ENCODE measurements around the gene SETSIP. TPM values are rescaled to one million over a fixed set of nuclear protein-coding genes. Genes with fewer than 3 reads are reported as not detected.

Gene SETSIP
- total RNA-seq, 1 donor from 2014 or later: not detected

GRCh38 chr1:92094090-92094489, 18.9 kb upstream of the SETSIP start:
- TF ChIP-seq EZH2phosphoT487 (IDR thresholded peaks at IDR 0.05) (no peak), EZH2 (IDR thresholded peaks at IDR 0.05) (no peak)
- TF ChIP-seq, protein P1, sequence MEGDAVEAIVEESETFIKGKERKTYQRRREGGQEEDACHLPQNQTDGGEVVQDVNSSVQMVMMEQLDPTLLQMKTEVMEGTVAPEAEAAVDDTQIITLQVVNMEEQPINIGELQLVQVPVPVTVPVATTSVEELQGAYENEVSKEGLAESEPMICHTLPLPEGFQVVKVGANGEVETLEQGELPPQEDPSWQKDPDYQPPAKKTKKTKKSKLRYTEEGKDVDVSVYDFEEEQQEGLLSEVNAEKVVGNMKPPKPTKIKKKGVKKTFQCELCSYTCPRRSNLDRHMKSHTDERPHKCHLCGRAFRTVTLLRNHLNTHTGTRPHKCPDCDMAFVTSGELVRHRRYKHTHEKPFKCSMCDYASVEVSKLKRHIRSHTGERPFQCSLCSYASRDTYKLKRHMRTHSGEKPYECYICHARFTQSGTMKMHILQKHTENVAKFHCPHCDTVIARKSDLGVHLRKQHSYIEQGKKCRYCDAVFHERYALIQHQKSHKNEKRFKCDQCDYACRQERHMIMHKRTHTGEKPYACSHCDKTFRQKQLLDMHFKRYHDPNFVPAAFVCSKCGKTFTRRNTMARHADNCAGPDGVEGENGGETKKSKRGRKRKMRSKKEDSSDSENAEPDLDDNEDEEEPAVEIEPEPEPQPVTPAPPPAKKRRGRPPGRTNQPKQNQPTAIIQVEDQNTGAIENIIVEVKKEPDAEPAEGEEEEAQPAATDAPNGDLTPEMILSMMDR (IDR thresholded peaks at IDR 0.05): no peak
- Histone ChIP-seq H3K27me3 (no peaks in the 10 kb centered on the region), H3K9ac (no peak overlapping the region), H3K4me2 (no peak overlapping the region), H3K36me3 (no peaks in the 10 kb centered on the region), H3K9me3 (ENCODE audit: low read depth) (no peaks in the 10 kb centered on the region), H3K4me3 (no peak overlapping the region), H2AFZ (replicated peaks) (no peak overlapping the region), H3K4me1 (no peaks in the 10 kb centered on the region), H4K20me1 (ENCODE audit: low read depth) (no peaks in the 10 kb centered on the region), H3F3A (ENCODE audit: low read depth) (no peaks in the 10 kb centered on the region), H3K79me2 (ENCODE audit: low read depth) (no peaks in the 10 kb centered on the region), H3K27ac (no peak overlapping the region)
- no peaks in the 10 kb centered on the region for H3K4me1 Mint-ChIP-seq
- DNase-seq (ENCODE audit: low spot score): no peak
- peaks cover 4% of the 10 kb centered on the region for H3K36me3 Mint-ChIP-seq
- no peaks in the 10 kb centered on the region for H3K9me3 Mint-ChIP-seq
- no peak overlapping the region for H3K4me3 Mint-ChIP-seq
- no peaks in the 10 kb centered on the region for H3K27me3 Mint-ChIP-seq (ENCODE audit: insufficient read depth, low read depth)
- H3K27ac Mint-ChIP-seq: no peak overlapping the region

DNA sequence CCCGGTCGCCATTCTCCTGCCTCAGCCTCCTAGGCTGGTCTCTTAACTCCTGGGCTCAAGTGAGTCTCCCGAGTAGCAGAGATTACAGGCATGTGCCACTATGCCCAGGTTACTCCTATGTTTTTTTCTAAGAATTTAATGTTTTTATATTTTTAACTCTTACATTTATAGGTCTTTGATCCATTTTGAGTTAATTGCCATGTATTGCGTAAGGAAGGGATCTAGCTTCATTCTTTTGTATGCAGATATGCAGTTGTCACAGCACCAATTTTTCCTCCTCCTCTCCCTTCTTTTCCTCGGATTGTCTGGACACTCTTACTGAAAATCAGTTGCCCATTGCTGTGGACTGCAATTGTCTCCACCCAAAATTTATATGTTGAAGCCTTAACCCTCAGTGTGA, 16.4 kb upstream of the SETSIP start:
- Mint-ChIP-seq H3K9me3 (peaks cover 3% of the 10 kb centered on the region), H3K27ac (no peak overlapping the region), H3K36me3 (peaks cover 4% of the 10 kb centered on the region), H3K4me3 (no peak overlapping the region), H3K27me3 (ENCODE audit: insufficient read depth, low read depth) (no peaks in the 10 kb centered on the region), H3K4me1 (no peaks in the 10 kb centered on the region)
- no peak overlapping the region for H2AFZ ChIP-seq (replicated peaks)
- H3F3A ChIP-seq (ENCODE audit: low read depth): no peaks in the 10 kb centered on the region
- no peaks in the 10 kb centered on the region for H4K20me1 ChIP-seq (ENCODE audit: low read depth)
- TF ChIP-seq EZH2 (IDR thresholded peaks at IDR 0.05) (no peak), EZH2phosphoT487 (IDR thresholded peaks at IDR 0.05) (no peak)
- TF ChIP-seq, protein P1 (IDR thresholded peaks at IDR 0.05): no peak
- H3K79me2 ChIP-seq (ENCODE audit: low read depth): no peaks in the 10 kb centered on the region
- no peaks in the 10 kb centered on the region for H3K9me3 ChIP-seq (ENCODE audit: low read depth)
- H3K9ac ChIP-seq: no peak overlapping the region
- H3K36me3 ChIP-seq: no peaks in the 10 kb centered on the region
- H3K4me3 ChIP-seq: no peak overlapping the region
- no peaks in the 10 kb centered on the region for H3K4me1 ChIP-seq
- no peak overlapping the region for H3K27ac ChIP-seq
- no peak overlapping the region for H3K4me2 ChIP-seq
- no peaks in the 10 kb centered on the region for H3K27me3 ChIP-seq
- no peak for DNase-seq (ENCODE audit: low spot score)

DNA sequence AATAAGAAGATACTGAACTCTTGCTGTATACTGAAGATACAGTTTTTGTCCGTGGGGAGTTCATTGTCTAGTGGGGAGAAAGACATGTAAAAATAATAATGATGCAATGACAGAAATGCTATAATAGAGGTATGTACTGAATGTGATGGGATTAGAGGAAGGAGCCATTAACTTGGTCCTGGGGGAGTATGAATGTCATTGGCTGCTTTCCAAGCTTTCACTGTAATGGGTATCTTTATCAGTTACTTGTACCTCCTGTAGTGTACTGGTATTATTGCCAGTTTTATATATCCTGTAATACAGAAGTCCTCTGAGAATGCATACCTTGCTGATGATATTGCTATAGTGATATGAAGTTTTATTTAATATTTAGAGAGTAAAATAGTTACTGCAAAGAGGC, 12.3 kb upstream of the SETSIP start:
- Histone ChIP-seq H3K9ac (no peak overlapping the region), H3K27ac (no peak overlapping the region), H2AFZ (replicated peaks) (no peak overlapping the region), H3F3A (ENCODE audit: low read depth) (no peaks in the 10 kb centered on the region), H3K9me3 (ENCODE audit: low read depth) (peaks cover 9% of the 10 kb centered on the region), H3K27me3 (no peaks in the 10 kb centered on the region), H4K20me1 (ENCODE audit: low read depth) (no peaks in the 10 kb centered on the region), H3K4me1 (no peaks in the 10 kb centered on the region), H3K79me2 (ENCODE audit: low read depth) (no peaks in the 10 kb centered on the region), H3K4me2 (no peak overlapping the region), H3K36me3 (no peaks in the 10 kb centered on the region), H3K4me3 (no peak overlapping the region)
- Mint-ChIP-seq H3K4me3 (no peak overlapping the region), H3K4me1 (no peaks in the 10 kb centered on the region), H3K9me3 (peaks cover 28% of the 10 kb centered on the region), H3K27ac (no peak overlapping the region), H3K36me3 (peaks cover 7% of the 10 kb centered on the region), H3K27me3 (ENCODE audit: insufficient read depth, low read depth) (peaks cover 7% of the 10 kb centered on the region)
- no peak for DNase-seq (ENCODE audit: low spot score)
- TF ChIP-seq EZH2 (IDR thresholded peaks at IDR 0.05): no peak
- TF ChIP-seq EZH2phosphoT487 (IDR thresholded peaks at IDR 0.05): no peak
- TF ChIP-seq, protein P1 (IDR thresholded peaks at IDR 0.05): no peak
